Cerebellar cortex (tissue), 1 donor: ENCODE results near the gene GTF2A1.
"Not testable (repeated sequence)": the region's sequence is repeated elsewhere in the genome, so short reads cannot be mapped to it uniquely, and the experiment has no call there.

Source experiments
- DNase-seq: peaks from one replicate; pipeline ENCODE4 v3.0.0-alpha.2; 2015; ENCODE audit warnings: low spot score

GTF2A1 gene

DNA sequence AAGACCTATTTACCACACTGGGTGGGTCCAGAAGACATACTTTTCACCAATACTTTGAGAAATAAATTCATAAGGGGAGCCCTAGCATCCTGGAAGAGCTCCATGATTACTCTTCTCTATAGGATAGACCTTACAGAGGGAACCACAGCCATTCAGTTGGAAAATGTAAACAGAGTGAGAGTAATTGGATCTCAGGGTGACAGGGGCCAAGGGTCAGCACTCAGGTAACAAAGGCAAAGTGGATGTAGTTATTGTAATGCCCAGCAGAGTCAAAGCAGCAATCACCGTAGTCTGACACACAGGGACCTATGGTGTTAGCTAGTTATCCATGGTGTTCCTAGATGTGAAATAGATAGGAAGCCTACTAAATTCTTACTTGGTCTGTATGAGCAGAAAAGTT is 10.8 kb upstream of the GTF2A1 start:
- no peak for DNase-seq

DNA sequence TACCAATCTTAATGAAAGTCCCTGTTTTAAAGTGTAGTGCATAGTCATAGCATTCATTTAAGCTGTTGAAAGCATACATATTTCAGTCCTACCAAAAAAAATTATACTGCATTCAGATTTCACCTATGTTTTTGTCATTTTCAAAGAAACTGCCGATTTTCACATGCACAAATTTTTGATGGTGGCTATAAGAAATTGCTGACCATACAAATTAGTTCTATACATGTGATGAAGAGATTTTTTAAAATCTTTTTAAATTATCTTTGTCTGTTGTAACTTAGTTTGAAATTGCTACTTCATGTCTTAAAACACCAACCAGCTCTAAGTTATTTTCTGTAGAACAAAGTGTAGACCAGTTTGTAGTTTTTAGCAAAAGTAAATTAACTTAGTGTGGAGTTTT is 3.5 kb upstream of the GTF2A1 start:
- no peak for DNase-seq

DNA sequence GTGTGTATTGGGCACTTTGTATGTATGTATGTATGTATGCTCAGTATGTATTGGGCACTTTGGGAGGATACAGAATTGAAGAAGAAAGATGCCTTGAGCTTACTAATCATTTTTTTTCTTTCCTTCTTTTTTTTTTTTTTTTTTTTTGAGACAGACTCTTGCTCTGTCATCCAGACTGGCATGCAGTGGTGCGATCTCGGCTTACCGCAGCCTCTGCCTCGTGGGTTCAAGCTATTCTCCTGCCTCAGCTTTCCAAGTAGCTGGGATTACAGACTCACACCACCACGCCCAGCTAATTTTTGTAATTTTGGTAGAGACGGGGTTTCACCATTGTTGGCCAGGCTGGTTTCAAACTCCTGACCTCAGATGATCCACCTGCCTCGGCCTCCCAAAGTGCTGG is 3.0 kb upstream of the GTF2A1 start:
- DNase-seq = not testable (repeated sequence)

DNA sequence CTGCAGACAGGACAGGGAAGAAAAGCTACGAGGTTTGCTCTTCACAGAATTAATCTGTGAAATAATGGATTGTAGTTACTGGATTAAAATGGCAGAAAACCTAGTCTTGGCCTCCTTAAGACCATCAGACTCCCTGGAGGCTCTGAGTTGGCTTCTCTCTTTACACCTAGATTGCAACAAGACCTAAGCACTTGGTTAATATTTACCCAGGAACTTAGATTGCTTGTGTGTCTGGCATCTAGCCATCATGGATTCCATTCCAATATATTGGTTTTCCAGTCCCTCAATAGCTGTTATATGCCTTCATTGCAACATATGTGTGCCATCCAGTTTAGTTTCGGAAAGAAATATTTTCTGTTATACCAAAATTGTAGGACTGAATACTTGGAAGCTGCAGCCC is 1.9 kb upstream of the GTF2A1 start:
- no peak for DNase-seq

DNA sequence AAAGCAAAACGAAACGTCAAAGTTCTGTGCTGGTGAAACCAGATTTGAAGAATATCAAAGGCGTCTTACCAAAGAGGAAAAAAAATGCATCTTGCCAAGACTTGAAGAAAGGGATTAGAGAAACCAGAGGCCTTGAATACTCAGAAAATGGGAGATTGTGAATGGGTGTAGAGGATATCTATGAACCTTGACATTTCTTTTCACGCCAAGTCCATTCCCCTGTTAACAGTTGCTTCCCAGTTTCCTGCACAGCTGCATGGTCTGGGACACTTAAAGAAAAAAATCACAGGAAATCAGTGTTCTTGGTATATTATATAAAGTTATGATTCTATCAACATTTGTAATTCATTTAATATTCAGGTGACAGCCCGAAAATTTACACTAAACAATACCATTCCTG is 1.4 kb upstream of the GTF2A1 start:
- DNase-seq = no peak

DNA sequence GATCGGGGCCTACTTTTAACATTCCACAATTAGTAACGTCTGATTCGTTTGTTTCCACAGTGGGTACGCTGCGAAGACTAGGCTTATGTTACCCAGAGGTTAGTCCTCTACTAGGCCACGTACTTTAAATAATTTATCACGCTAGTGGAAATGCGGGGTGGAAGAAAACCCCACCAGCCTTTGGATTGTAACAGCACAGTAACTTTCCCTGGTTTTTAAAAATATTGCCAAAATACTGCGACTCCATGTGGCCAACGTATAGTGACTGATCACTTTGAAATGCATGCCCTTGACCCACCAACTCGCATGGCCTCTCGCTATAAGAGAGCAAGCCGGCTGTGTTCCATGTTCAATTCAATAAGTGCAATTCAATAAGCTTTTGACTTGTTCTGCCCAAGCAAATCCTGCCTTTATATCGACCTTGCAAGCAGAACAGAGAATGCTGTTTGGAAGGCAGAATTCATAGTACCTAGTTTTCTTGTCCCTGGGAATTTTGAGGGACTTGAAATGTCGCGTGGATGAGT is 882 bp upstream of the GTF2A1 start:
- no peak for DNase-seq

DNA sequence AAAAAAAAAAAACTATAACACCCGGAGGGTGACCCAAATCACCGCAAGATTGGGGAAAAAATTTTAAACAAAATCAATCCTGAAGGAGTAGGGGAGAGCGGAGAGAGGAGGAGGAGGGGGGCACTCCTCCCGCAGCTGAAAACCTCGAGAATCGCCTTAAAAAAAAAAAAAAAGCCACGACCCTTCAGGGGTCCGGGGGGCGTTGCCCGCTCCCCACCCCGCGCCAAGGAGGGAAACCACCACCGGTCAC is 254 bp downstream of the GTF2A1 start:
- no peak for DNase-seq

DNA sequence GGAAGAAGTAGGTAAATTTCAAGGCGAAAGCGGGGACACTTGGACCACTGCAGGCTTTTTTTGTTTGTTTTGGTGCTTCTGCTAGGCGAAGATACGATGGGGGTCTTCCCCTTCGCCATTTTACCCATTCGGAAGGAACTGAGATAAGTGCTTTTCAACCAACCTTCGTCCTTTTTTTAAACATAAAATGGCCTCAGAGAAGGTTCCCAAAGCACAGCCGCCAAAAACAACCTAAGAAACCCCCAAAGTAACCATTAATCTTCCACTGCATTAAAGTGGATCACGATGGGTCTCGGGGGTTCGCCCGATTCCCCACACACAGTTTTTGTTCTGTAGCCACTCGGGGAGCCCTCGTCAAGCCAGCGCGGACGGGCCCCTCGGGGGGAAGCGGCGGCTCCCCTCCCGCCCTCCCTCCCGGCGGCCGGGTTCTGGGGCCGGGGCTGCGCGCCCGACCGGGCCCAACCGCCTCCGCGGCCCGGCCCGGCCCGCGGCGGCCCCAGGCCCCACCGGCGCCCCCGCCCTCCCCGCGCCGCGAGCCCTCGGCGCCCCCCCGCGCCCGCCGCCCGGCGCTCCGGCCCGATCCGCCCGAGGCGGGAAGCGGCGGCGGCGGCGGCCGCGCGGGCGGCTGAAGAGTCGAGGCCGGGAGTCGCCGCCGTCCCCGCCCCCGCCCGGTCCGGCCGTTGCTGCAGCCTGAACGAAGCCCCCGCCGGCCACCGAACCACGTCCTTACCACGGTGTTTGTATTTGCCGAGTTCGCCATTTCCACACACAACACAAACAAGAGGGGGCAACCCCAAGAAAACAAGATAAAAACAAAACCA is 790 bp downstream of the GTF2A1 start:
- DNase-seq = peak; percentile 17

DNA sequence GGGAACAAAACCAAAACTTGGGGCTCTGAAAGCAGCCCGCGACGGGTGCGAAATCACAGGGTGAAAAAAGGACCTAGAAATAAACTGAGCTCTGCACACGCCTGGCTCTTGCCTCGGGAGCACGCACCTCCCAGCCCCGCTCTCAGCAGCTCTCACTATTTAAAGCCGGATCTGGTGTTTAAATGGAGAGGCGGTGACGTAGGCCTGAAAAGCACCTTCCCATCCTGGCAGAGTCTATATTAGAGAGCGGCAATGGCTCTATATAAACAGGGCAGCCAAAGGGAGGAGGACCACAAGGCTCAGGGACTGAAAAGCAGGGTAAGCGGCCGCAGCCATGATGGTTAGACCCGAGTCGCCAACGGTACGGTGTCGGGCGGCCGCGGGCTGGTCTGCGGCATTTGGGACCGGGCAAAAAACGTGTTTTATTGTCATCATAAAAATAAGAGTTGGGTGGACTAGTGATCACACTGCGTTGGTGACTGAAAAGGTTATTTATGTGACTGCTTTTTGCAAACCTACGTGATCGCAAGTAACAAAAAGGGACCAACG is 1.5 kb downstream of the GTF2A1 start:
- peak; percentile 99 for DNase-seq

DNA sequence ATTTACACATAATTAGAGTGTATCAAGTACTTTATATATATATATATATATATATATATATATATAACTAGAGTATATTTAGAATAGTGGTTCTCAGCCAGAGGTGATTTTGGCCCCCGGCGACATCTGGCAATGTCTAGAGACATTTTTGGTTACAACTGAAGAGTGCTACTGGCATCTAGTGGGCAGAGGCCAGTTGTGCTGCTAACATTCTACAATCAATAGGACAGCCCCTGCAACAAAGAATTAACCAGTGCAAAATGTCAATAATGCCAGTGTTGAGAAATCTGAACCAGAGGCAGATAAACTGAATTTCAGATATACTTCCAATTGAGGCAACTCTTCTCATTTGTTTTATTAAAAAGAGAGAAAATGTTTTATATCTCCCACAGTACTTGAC is 8.9 kb downstream of the GTF2A1 start:
- DNase-seq = peak; percentile 23

DNA sequence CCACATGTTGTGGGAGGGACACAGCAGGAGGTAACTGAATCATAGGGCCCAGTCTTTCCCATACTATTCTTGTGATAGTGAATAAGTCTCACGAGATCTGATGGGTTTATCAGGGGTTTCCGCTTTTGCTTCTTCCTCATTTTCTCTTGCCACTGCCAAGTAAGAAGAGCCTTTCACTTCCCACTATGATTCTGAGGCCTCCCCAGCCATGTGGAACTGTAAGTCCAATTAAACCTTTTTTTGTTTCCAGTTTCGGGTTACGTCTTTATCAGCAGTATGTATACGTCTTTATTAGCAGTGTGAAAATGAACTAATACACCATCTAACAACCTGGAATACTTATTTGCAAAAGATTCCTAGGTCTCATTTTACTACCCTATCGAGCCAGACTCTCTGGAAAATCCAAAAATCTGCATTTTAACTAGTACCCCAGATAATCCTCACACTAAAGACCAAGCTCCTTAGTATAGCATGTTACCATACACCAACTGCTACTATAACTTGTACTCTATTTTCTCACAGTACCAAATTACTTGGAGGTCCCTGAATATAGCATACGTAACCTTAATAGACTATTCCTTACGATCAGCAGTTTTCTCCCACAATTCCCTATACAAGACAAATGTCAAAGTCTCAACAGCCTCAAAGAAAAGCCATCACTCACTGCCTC is 11.5 kb downstream of the GTF2A1 start:
- DNase-seq = no peak

DNA sequence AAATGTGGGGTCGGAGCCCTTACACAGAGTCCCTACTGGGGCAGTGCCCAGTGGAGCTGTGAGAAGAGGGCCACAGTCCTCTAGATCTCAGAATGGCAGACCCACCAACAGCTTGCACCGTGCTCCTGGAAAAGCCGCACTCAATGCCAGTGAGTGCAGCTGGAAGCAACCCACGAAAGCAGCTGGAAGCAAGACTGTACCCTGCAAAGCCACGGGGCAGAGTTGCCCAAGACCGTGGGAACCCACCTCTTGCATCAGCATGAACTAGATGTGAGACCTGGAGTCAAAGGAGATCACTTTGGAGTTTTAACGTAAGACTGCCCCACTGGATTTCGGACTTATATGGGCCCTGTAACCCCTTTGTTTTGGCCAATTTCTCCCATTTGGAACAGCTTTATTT is 12.3 kb downstream of the GTF2A1 start:
- DNase-seq = no peak

DNA sequence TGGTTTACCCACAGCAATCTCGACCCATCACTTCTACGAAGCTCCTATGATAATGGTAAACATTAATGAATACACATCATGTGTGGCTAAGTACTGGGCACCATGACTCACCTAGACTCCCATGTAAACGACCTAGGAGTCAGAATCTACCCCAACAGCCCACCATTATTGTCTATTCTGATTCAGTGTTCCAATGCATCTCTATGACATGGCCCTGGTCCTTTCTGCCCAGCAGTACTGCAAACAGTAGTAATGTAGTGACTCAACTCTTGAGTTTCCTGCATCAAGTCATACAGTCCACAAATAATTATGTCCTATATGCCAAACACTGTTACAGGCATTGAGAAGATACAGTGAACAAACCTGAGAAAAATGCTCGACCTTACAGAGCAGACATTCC is 14.6 kb downstream of the GTF2A1 start:
- DNase-seq = no peak

DNA sequence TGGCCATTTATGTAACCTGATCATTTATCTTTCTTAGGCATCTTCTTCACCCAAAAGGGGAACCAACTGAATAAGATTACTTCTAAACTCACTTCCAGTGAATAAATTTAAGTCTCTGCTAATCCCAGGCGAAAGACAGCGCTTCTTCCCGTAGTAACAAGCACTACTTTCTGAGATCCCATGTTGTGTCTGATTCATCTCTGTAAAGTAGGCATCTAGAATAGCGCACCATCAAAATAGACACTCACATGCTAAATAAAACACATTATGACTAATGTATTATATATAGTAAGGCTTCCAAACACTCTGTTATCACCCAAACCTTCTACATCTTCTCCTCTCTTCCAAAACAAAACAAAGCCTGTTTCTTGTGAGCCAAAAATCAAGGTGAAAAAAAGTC is 15.1 kb downstream of the GTF2A1 start:
- DNase-seq = no peak

DNA sequence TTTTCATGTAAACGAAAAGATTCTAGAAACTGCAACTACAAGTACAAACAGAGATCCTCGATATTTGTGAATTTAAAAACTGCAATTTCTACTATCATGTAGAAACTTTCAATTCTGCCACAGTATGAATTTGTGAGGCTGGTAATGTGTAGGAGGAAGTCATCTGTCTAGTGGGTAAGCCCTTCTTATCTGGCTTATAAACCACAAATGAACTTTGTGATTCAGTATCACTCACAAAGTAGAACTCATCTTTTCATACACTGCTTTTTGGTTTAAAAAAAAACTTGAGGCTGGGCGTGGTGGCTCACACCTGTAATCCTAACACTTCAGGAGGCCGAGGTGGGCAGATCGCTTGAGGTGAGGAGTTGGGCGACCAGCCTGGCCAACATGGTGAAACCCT is 20.7 kb downstream of the GTF2A1 start:
- no peak for DNase-seq

DNA sequence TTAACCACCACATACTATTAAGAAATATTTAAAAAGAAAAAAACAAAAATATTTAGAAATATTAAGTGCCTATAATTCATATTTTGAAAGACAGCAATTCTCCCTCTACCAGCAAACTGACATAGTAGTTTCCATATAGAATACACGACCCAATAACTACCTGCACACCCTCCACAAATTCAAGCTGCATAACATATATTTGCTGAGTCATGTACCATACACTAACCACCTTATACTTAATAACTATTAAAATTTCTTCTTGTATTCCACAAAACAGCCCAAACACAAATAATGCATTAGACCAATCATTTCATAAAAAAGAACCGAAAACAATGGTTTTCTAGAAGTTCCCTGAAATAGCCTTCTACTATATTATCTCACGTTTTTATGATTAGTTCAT is 21.7 kb downstream of the GTF2A1 start:
- DNase-seq = no peak

DNA sequence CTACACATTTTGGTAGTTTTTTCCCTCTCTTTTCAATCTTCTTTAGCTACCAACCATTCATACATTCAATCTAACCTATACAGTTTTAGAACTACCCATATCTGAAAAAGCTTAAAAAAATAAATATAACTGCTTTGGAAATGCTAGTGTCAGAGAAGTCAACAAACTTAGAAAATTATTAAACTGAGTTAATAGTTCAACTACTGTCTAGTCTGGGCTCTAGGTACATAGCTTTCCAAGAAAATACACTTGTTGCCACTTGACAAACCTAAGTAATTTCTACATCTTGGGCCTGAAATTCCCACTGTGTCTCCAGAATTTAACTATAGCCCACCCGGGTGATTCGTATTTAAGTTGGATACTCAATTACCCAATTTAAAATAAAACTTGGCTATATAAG is 22.1 kb downstream of the GTF2A1 start:
- no peak for DNase-seq

DNA sequence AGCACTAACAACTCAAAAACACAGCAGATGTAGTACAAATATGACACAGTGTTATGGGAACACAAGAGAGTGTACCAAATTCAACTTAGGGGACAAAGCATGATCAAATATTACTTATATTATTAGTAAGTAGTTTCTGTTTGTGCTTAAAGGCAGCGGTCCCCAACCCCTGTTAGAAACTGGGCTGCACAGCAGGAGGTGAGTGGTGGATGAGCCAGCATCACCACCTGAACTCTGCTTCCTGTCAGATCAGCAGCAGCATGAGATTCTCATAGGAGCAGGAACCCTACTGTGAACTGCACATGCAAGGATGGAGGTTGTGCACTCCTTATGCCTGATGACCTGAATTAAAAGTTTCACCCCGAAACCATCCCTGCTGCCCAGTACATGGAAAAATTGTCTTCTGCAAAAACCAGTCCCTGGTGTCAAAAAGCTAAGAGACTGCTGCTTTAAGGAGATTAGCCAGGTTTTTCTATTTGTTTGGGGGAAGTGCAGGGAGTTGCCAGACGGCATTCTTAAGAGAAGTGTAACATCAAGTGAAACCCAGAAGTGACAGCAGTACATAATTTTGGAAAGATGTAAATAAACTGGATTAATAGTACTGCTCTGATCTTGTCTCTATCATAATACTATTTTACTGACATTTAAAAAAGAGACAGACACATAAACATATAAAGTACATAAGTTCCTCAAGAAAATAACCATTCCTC is 26.7 kb downstream of the GTF2A1 start:
- DNase-seq = peak; percentile 21

DNA sequence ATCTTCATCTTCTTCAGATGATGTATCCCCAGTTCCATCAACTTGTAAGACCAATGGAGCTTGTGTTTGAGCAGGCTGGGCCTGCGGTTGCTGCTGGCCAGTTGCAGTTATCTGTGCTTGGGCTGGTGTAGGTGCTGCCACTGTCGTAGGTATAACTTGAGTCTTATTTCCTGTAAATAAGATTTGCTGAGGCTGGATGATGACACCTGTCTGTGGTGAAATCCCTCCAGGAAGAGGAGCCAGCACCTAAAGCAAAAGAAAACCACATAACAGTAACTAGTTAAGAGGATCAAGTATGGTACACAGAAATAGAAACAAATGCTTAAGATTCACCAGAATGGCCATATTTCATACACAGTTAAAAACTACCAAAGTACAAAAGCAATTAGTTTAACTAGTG is 28.2 kb downstream of the GTF2A1 start:
- DNase-seq = no peak

DNA sequence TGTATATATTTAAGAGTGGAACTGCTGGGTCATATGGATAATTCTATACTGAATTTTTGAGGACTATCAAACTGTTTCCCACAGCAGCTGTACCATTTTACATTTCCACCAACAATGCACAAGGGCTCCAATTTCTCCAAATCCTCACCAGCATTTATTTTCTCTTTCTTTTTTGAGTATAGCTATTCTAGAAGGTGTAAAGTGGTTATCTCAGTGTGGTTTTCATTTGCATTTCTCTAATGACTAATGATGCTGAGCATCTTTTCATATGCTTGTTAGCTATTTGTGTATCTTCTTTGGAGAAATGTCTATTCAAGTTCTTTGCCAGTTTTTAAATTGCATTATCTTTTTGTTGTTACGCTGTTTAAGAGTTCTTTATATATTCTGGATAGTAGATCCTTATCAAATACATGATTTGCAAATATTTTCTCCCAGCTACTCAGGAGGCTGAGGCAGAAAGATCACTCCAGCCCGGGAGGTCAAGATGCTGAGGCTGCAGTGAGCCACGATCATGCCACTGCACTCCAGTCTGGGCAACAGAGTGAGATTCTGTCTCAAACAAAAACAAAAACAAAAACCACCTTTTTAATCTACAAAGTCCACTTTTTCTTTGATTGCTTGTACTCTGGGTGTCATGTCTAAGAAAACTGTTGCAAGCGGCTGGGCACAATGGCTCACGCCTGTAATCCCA is 32.8 kb downstream of the GTF2A1 start:
- DNase-seq = no peak

DNA sequence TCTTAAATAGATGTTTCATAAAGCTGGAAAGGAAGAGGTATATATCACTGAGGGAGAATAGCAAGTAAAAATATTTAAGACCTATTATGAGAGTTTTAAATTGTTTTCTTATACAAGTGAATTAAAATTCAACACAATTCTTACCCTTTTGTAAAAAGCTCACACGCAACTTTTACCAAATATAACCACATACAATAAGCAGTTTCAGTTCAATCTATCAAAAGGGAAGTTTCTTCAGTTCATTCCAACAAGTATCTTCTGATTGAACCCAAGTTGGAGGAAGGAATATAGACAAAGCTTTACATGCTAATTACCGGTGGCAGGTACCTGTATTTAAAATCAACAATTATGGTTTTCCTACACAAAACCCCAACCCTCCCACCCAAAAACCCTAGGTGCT is 41.1 kb downstream of the GTF2A1 start:
- DNase-seq = no peak

DNA sequence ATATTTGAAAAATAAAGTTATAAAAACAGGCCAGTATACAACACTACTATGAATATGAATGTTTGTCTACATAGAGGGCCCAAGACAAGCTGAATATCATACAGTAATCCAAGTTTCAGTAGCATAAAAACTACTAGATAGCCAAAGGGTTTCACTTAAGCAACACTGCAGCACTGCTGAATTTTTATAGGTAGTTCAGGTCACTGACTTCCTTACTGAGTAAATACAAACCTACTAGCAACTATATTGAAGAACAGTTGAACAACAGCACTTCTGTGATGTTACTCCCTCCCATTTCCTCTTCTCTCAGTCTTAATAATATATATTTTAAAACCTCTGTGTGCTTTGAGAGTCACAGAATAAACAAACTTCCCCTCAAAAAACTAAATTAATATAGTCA is 42.7 kb downstream of the GTF2A1 start:
- no peak for DNase-seq
